Measurements from ENCODE around the gene OCIAD1. TPM values are rescaled to one million over a fixed set of nuclear protein-coding genes. Genes with fewer than 3 reads are reported as not detected.

Gene OCIAD1
- total RNA-seq, 4 donors from 2014 or later, result 104 to 264 (median 115) TPM

DNA sequence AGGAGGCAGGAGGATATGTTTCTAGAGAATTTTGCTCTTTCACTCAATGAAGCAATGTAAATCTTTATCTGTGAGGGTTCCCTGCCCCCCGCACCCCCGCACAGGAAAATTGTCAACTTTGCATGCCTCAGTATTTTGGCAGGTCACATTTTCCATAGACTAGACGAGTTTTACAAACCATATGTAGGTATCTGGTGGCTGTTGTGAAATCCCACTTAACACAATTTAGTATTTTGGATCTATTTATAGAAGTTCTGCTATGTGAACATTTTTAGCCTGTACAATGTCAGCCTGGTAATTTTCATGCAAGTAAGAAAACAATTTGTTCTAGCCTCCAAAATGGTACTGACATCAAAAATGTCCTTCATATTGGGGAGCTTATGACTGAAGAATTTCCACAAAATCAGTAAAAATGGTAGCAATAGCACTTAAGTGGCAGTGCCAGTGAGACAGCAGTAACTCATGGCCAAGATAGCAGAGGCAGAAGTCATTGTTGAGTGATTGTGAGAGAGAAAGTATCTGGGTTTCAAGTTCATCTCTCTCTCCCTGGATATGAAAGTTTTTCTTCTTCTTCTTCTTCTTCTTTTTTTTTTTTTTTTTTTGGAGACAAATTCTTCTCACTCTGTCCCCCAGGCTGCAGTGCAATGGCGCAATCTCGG lies 38.4 kb upstream of the OCIAD1 start:
- no peak for DNase-seq
- intact Hi-C loops (cut with DNase I; ENCODE audit: low total_unique reads) (no loop called here), in situ Hi-C loops (cut with MboI; ENCODE audit: low pct_ligation_motif_present in 1 of 4, low pct_unique_long_range_greater_than_20kb in 1 of 4, low sequenced_read_pairs in 3 of 4) (loop anchor here in 2 of 4 donors (25.0 kb wide), 2 partner anchors 170 to 455 kb away; partner anchors contain the start of gene SLAIN2 (in 2 of the 2))
- peaks cover 0 to 25% (median 0%) of the 10 kb centered on the region in 4 donors for H3K4me1 ChIP-seq
- no peaks in the 10 kb centered on the region for H3K36me3 ChIP-seq
- no peaks in the 10 kb centered on the region for H3K27me3 ChIP-seq
- no peaks in the 10 kb centered on the region for H3K9me3 ChIP-seq
- 65 to 70% methylated on average over 3 to 5 of the region's 5 CpGs for WGBS, 2 donors (ENCODE audit: low coverage in 1 of 2)
- peak overlapping the region in 1 of 4 donors; percentile 51 for H3K27ac ChIP-seq
- H3K4me3 ChIP-seq, result no peak overlapping the region
- TF ChIP-seq POLR2AphosphoS5 (IDR thresholded peaks at IDR 0.05), result peak in 1 of 3 donors; percentile 60
- TF ChIP-seq POLR2A (IDR thresholded peaks at IDR 0.05), result no peak

GRCh38 chr4:48795108-48795507 lies 35.8 kb upstream of the OCIAD1 start:
- intact Hi-C loops (cut with DNase I; ENCODE audit: low total_unique reads) (no loop called here), in situ Hi-C loops (cut with MboI; ENCODE audit: low pct_ligation_motif_present in 1 of 4, low pct_unique_long_range_greater_than_20kb in 1 of 4, low sequenced_read_pairs in 3 of 4) (loop anchor here in 2 of 4 donors (25.0 kb wide), 2 partner anchors 167 to 458 kb away; partner anchors contain the start of gene SLAIN2 (in 2 of the 2))
- no peaks in the 10 kb centered on the region for H3K9me3 ChIP-seq
- H3K27ac ChIP-seq, result no peak overlapping the region
- no peaks in the 10 kb centered on the region for H3K27me3 ChIP-seq
- no peak for DNase-seq
- peaks cover 0 to 27% (median 0%) of the 10 kb centered on the region in 4 donors for H3K4me1 ChIP-seq
- TF ChIP-seq CTCF (IDR thresholded peaks at IDR 0.05) (no peak), EP300 (IDR thresholded peaks at IDR 0.05; ENCODE audit: low read depth) (no peak), POLR2AphosphoS5 (IDR thresholded peaks at IDR 0.05) (no peak), POLR2A (IDR thresholded peaks at IDR 0.05) (no peak)
- H3K4me3 ChIP-seq, result no peak overlapping the region
- 67 to 96% methylated on average over 1 to 3 of the region's 3 CpGs for WGBS, 2 donors (ENCODE audit: low coverage in 1 of 2)
- no peaks in the 10 kb centered on the region for H3K36me3 ChIP-seq

- H3K4me3 ChIP-seq, result no peak overlapping the region
- H3K27ac ChIP-seq, result no peak overlapping the region
- no peak for DNase-seq
- in situ Hi-C loops (cut with MboI; ENCODE audit: low pct_ligation_motif_present in 1 of 4, low pct_unique_long_range_greater_than_20kb in 1 of 4, low sequenced_read_pairs in 3 of 4), result loop anchor here in 2 of 4 donors (25.0 kb wide), 2 partner anchors 166 to 459 kb away; partner anchors contain the start of gene SLAIN2 (in 2 of the 2)
- no peaks in the 10 kb centered on the region for H3K9me3 ChIP-seq
- intact Hi-C loops (cut with DNase I; ENCODE audit: low total_unique reads), result no loop called here
- H3K36me3 ChIP-seq, result no peaks in the 10 kb centered on the region
- TF ChIP-seq EP300 (IDR thresholded peaks at IDR 0.05; ENCODE audit: low read depth) (no peak), POLR2AphosphoS5 (IDR thresholded peaks at IDR 0.05) (no peak)
- no peaks in the 10 kb centered on the region for H3K27me3 ChIP-seq
- 47 to 58% methylated on average over 2 of the region's 2 CpGs for WGBS, 2 donors (ENCODE audit: low coverage in 1 of 2)
- H3K4me1 ChIP-seq, result peaks cover 0 to 27% (median 1%) of the 10 kb centered on the region in 4 donors
Measured at GRCh38 chr4:48796191-48796926, 34.5 kb upstream of the OCIAD1 start.

DNA sequence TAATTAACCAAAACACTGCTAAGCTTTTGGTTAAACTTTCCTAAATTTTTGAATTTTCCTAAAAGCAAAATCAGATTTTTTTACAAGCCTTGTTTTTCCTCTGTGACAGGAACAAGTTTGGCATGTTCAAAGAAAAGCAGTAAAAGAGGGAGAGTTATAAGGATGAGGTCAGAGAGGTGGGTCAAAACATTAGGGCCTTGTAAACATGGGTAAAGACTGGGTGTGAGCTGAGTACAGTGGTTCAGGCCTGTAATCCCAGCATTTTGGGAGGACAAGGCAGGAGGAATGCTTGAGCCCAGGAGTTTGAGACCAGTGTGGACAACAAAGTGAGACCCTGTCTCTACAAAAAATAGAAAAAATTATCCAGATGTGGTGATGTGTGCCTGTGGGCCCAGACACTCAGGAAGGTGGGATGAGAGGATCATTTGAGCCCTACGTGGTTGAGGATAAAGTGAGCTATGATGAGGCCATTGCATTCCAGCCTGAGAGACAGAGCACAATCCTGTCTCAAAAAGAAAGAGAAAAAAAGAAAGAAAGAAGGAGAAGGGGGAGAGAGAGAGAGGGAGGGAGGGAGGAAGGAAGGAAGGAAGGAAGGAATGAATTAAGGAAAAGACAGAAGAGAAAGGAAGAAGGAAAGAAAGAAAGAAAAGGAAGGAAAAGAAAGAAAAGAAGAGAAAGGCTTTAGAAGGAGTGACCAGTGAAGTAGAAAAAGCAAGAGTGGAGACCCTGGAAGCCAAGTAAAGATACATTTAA lies 33.8 kb upstream of the OCIAD1 start:
- intact Hi-C loops (cut with DNase I; ENCODE audit: low total_unique reads), result no loop called here
- Histone ChIP-seq H3K9me3 (no peaks in the 10 kb centered on the region), H3K4me3 (no peak overlapping the region), H3K36me3 (no peaks in the 10 kb centered on the region), H3K4me1 (peaks cover 0 to 31% (median 2%) of the 10 kb centered on the region in 4 donors), H3K27me3 (no peaks in the 10 kb centered on the region), H3K27ac (no peak overlapping the region)
- TF ChIP-seq POLR2AphosphoS5 (IDR thresholded peaks at IDR 0.05) (no peak), CTCF (IDR thresholded peaks at IDR 0.05) (no peak), POLR2A (IDR thresholded peaks at IDR 0.05) (no peak), EP300 (IDR thresholded peaks at IDR 0.05; ENCODE audit: low read depth) (no peak)
- 33 to 46% methylated on average over 1 of the region's 1 CpG for WGBS, 2 donors (ENCODE audit: low coverage in 1 of 2)
- no peak for DNase-seq
- in situ Hi-C loops (cut with MboI; ENCODE audit: low pct_ligation_motif_present in 1 of 4, low pct_unique_long_range_greater_than_20kb in 1 of 4, low sequenced_read_pairs in 3 of 4), result loop anchor here in 2 of 4 donors (25.0 kb wide), 2 partner anchors 165 to 460 kb away; partner anchors contain the start of gene SLAIN2 (in 2 of the 2)
